Fibroblast of pulmonary artery (primary cell): Measurements from ENCODE around the gene KATNIP.

Experiments used
- DNase-seq: peaks from one replicate; pipeline ENCODE4 v3.0.0-alpha.2; 2010; ENCODE audit warnings: low read depth
- H3K4me3 ChIP-seq: replicated peaks from 2 replicates; pipeline ENCODE4 v1.5.1; 2011; ENCODE audit warnings: low read depth, mild to moderate bottlenecking, control low read depth, low read length, moderate library complexity
- CTCF ChIP-seq: IDR thresholded peaks from 2 replicates; pipeline ENCODE4 v1.5.1; 2011; ENCODE audit warnings: mild to moderate bottlenecking, control low read depth, low read length, inconsistent platforms; ENCODE audit errors: missing control alignments

KATNIP gene

GRCh38 chr16:27520982-27521673 lies 28.8 kb upstream of the KATNIP start:
- no peak overlapping the region for H3K4me3 ChIP-seq
- no peak for TF ChIP-seq CTCF
- peak; percentile 91 for DNase-seq

- no peak overlapping the region for H3K4me3 ChIP-seq
- no peak for TF ChIP-seq CTCF
- DNase-seq = no peak
These were observed 27.7 kb upstream of the KATNIP start for GRCh38 chr16:27522173-27522707.

GRCh38 chr16:27526180-27526579 lies 23.8 kb upstream of the KATNIP start:
- TF ChIP-seq CTCF = no peak
- no peak overlapping the region for H3K4me3 ChIP-seq

GRCh38 chr16:27528294-27528693 lies 21.6 kb upstream of the KATNIP start:
- TF ChIP-seq CTCF = no peak
- no peak for DNase-seq
- H3K4me3 ChIP-seq = no peak overlapping the region

More at GRCh38 chr16:27526180-27526579, 23.8 kb upstream of the KATNIP start:
- no peak for DNase-seq

GRCh38 chr16:27529962-27530361 lies 20.0 kb upstream of the KATNIP start:
- DNase-seq = no peak

GRCh38 chr16:27531186-27531585 lies 18.8 kb upstream of the KATNIP start:
- no peak for DNase-seq
- no peak overlapping the region for H3K4me3 ChIP-seq
- TF ChIP-seq CTCF = no peak

More at GRCh38 chr16:27529962-27530361, 20.0 kb upstream of the KATNIP start:
- H3K4me3 ChIP-seq = no peak overlapping the region
- no peak for TF ChIP-seq CTCF
